Measurements from ENCODE around the gene ABLIM2. TPM values are rescaled to one million over a fixed set of nuclear protein-coding genes. Genes with fewer than 3 reads are reported as not detected.

ABLIM2 gene
- total and polyA plus RNA-seq, 2 of the 13 experiments (the other 11 are each of a cell fraction or from before 2014, with no cell fraction given), result 0.20 to 0.37 TPM

DNA sequence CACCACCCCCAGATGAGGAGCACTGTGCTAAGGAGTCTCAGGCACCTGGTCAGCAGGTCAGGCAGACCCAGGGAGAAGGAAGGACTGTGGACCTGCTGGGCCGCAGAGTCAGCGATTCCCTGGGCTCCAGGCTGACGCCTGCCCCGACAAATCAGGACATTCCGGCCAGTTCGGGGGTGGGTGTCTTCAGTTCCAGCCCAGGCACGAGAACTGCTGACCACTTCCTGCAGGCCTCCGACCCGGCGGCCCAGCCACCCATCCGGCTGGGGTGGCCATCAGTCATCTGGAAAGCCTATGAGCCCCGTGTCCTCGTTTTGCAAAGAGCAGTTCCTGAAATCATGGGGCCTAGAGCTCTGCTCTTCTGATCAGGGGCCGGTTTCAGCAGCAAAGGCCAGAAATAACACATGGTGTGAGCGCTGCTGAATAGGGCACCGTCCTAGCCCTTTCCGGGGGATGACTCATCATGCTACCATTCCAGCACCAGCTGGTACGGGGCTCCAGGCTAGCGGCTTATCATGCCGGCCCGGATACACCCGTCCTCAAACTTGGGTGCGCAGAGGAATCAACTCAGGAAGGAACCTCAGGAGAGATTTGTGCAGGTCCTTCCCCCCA, 32.6 kb upstream of the ABLIM2 start (continued):
- TF ChIP-seq NR2F6 (IDR thresholded peaks at IDR 0.05) (no peak), NR2F6 (CRISPR knock-in tag; IDR thresholded peaks at IDR 0.05) (no peak), HDAC6 (IDR thresholded peaks at IDR 0.05; ENCODE audit: low read depth, low read length) (no peak)

DNA sequence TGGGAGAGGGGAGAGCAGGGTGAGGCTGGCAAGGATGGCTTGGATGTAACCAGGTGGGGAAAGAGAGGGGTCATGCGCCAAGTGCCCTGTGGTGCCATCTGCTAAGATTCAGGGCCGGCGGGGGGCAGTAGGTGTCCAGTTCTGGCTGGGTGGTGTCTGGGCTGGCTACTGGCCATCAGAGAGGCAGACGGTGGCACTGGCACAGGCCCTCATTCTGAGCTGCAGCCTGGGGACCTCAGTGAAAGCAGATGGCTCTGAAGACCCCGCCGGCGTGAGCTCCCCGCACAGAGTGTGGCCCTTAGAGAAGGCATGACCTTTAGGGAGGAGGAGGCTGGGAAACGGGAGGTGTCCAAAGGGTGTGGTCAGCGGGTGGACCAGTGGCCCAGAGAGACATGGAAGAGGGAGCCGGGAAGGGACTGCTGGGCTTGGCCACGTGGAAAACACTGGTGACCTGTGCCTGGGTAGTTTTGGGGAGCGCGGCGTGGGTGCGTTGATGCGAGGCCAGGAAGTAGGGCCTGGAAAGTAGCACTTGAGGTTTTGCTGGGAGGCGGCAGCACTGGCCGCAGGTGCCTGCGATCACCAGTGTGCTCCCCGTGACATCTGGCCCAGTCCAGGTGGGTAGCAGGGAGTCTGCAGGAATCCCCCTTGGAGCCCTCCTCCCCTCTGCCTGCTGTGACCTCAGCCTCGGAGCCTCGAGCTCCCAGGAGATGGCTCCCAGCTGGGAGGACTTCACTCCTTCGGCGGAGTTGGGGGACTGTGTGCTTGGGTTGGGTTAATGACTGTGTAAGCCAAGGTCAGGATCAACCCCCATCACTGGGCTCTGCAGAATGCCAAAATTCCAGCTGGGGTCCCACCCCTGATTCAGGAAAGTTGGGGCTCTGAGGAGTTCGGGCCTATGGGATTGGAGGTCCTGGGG, 31.2 kb upstream of the ABLIM2 start:
- no peak for DNase-seq (ENCODE audit: low spot score)
- no peak for FAIRE-seq
- no TSS peak for BruUV-seq (replicated peaks)
- H3K36me3 ChIP-seq (replicated peaks in 1 of 2; ENCODE audit: control insufficient read depth in 1 of 2, insufficient read depth in 2 of 2, low read length in 2 of 2), result no peaks in the 10 kb centered on the region
- in situ Hi-C loops (cut with HindIII; ENCODE audit: extremely low pct_ligation_motif_present, low pct_unique_long_range_greater_than_20kb), result no loop called here
- no peaks in the 10 kb centered on the region for H4K20me1 ChIP-seq (ENCODE audit: insufficient read depth, low read length)
- ATAC-seq, result no peak
- POLR2A ChIA-PET, result no interaction called here
- 59% methylated on average over 21 of the region's 26 CpGs for WGBS (ENCODE audit: low lambda C conversion rate)
- H2AFZ ChIP-seq (ENCODE audit: low read length), result no peak overlapping the region
- peaks cover 63% of the 10 kb centered on the region for H3K4me1 ChIP-seq (ENCODE audit: insufficient read depth, low read length)
- H3K79me2 ChIP-seq (ENCODE audit: insufficient read depth, low read length), result no peaks in the 10 kb centered on the region
- H3K4me3 ChIP-seq (replicated peaks in 1 of 3; ENCODE audit: insufficient read depth in 1 of 3, low read depth in 2 of 3, low read length in 3 of 3), result peak overlapping the region in 1 of 3 experiments; percentile 28; a peak in 1 of 6 replicates
- H3K9ac ChIP-seq (ENCODE audit: insufficient read depth, low read depth, low read length), result no peak overlapping the region
- H3K27ac ChIP-seq (ENCODE audit: extremely low read length, insufficient read depth, low read length), result no peak overlapping the region
- CTCF ChIA-PET (ENCODE audit: low intra/inter-chr PET ratio, low total read pairs), result interaction anchor here (1.3 kb wide), 1 partner anchor 49 kb away, joined by 3 read pairs; no protein-coding TSS in a partner anchor
- no peak overlapping the region for H3K4me2 ChIP-seq (ENCODE audit: low read depth, low read length)
- H3K9me3 ChIP-seq (ENCODE audit: low read length), result no peaks in the 10 kb centered on the region
- intact Hi-C loops (cut with micrococcal nuclease; ENCODE audit: unreplicated experiment), result loop anchor here (5.0 kb wide), 1 partner anchor 52 kb away; no protein-coding TSS in a partner anchor
- peaks cover 7 to 45% of the 10 kb centered on the region in 2 experiments; a peak in 3 of 5 replicates for H3K27me3 ChIP-seq (ENCODE audit: control insufficient read depth in 1 of 2, insufficient read depth in 2 of 2, low read length in 2 of 2)
- TF ChIP-seq, protein P1, sequence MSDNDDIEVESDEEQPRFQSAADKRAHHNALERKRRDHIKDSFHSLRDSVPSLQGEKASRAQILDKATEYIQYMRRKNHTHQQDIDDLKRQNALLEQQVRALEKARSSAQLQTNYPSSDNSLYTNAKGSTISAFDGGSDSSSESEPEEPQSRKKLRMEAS (IDR thresholded peaks at IDR 0.05), result 0 out of 2 replicates have a peak, but pooled peaks have one; percentile 3
- no peak for TF ChIP-seq NFYB (CRISPR knock-in tag; IDR thresholded peaks at IDR 0.05)
- no peak for TF ChIP-seq ZNF891 (CRISPR knock-in tag; IDR thresholded peaks at IDR 0.05)
- TF ChIP-seq REL (CRISPR knock-in tag; conservative IDR thresholded peaks at IDR 0.05), result no peak
- no peak for TF ChIP-seq ZNF678 (CRISPR knock-in tag; IDR thresholded peaks at IDR 0.05)
- TF ChIP-seq, protein P2, sequence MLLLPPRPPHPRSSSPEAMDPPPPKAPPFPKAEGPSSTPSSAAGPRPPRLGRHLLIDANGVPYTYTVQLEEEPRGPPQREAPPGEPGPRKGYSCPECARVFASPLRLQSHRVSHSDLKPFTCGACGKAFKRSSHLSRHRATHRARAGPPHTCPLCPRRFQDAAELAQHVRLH (CRISPR knock-in tag; IDR thresholded peaks at IDR 0.05; ENCODE audit: borderline replicate concordance, low read depth), result no peak
- TF ChIP-seq TBX2 (CRISPR knock-in tag; IDR thresholded peaks at IDR 0.05; ENCODE audit: borderline replicate concordance), result no peak
- no peak for TF ChIP-seq ZNF674 (CRISPR knock-in tag; IDR thresholded peaks at IDR 0.05; ENCODE audit: low read depth)
- TF ChIP-seq MBNL3 (CRISPR knock-in tag; conservative IDR thresholded peaks at IDR 0.05), result no peak
- TF ChIP-seq, protein P3, sequence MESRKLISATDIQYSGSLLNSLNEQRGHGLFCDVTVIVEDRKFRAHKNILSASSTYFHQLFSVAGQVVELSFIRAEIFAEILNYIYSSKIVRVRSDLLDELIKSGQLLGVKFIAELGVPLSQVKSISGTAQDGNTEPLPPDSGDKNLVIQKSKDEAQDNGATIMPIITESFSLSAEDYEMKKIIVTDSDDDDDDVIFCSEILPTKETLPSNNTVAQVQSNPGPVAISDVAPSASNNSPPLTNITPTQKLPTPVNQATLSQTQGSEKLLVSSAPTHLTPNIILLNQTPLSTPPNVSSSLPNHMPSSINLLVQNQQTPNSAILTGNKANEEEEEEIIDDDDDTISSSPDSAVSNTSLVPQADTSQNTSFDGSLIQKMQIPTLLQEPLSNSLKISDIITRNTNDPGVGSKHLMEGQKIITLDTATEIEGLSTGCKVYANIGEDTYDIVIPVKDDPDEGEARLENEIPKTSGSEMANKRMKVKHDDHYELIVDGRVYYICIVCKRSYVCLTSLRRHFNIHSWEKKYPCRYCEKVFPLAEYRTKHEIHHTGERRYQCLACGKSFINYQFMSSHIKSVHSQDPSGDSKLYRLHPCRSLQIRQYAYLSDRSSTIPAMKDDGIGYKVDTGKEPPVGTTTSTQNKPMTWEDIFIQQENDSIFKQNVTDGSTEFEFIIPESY (CRISPR knock-in tag; IDR thresholded peaks at IDR 0.05), result peak; percentile 59; the same call in 1 of the 2 replicates
- TF ChIP-seq, protein P4, sequence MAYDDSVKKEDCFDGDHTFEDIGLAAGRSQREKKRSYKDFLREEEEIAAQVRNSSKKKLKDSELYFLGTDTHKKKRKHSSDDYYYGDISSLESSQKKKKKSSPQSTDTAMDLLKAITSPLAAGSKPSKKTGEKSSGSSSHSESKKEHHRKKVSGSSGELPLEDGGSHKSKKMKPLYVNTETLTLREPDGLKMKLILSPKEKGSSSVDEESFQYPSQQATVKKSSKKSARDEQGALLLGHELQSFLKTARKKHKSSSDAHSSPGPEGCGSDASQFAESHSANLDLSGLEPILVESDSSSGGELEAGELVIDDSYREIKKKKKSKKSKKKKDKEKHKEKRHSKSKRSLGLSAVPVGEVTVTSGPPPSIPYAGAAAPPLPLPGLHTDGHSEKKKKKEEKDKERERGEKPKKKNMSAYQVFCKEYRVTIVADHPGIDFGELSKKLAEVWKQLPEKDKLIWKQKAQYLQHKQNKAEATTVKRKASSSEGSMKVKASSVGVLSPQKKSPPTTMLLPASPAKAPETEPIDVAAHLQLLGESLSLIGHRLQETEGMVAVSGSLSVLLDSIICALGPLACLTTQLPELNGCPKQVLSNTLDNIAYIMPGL (CRISPR knock-in tag; IDR thresholded peaks at IDR 0.05; ENCODE audit: borderline replicate concordance in 1 of 2, low read depth in 1 of 2), result no peak
- TF ChIP-seq HNRNPL (IDR thresholded peaks at IDR 0.05; ENCODE audit: low read depth, low read length), result 0 out of 2 replicates have a peak, but pooled peaks have one; percentile 32

All from HepG2 (cell line).